GM21528 (cell line): Measurements from ENCODE around the gene SLC39A5.
A peak's percentile ranks its signal among the peaks of the same experiment; 100 is the strongest.
"Not testable (repeated sequence)": the region's sequence is repeated elsewhere in the genome, so short reads cannot be mapped to it uniquely, and the experiment has no call there.

ENCODE experiments used
- ATAC-seq: cut with Tn5 transposase; IDR thresholded peaks from one replicate; pipeline ENCODE4 v1.9.1; 2021; ENCODE audit warnings: mild to moderate bottlenecking, moderate library complexity; ENCODE audit not compliant: unreplicated experiment, low FRiP score

Gene SLC39A5

GRCh38 chr12:56229916-56230431 is at the start of gene SLC39A5:
Gene SLC39A5, plus strand, starts transcription at chr12:56230051. Its CDS starts 1,224 bp downstream, at chr12:56231275.
- ATAC-seq, result no peak

GRCh38 chr12:56186957-56187356 is 42.9 kb upstream of the SLC39A5 start:
- ATAC-seq, result no peak

GRCh38 chr12:56188131-56188777 is 41.6 kb upstream of the SLC39A5 start:
- ATAC-seq, result no peak

- peak; percentile 4 for ATAC-seq
These were observed 41.1 kb upstream of the SLC39A5 start for GRCh38 chr12:56188778-56189098.

GRCh38 chr12:56189099-56189917 is 40.5 kb upstream of the SLC39A5 start, which contains the start of gene SMARCC2:
Gene SMARCC2, minus strand, starts transcription at chr12:56189483. Its CDS starts 22 bp downstream, at chr12:56189461.
- ATAC-seq, result peak; percentile 74

- peak; percentile 43 for ATAC-seq
These were observed 39.7 kb upstream of the SLC39A5 start for GRCh38 chr12:56189918-56190694.

GRCh38 chr12:56190695-56191155 is 39.1 kb upstream of the SLC39A5 start:
- ATAC-seq, result no peak

- ATAC-seq, result no peak
These were observed 37.3 kb upstream of the SLC39A5 start for GRCh38 chr12:56192582-56192981.

- ATAC-seq, result no peak
These were observed 36.7 kb upstream of the SLC39A5 start for GRCh38 chr12:56193025-56193578.

GRCh38 chr12:56196818-56197550 is 32.9 kb upstream of the SLC39A5 start:
- ATAC-seq, result not testable (repeated sequence)

- ATAC-seq, result no peak
These were observed 31.8 kb upstream of the SLC39A5 start for GRCh38 chr12:56197921-56198635.

GRCh38 chr12:56198836-56199235 is 31.0 kb upstream of the SLC39A5 start:
- ATAC-seq, result no peak

GRCh38 chr12:56202366-56202765 is 27.5 kb upstream of the SLC39A5 start:
- no peak for ATAC-seq

GRCh38 chr12:56202838-56203237 is 27.0 kb upstream of the SLC39A5 start:
- no peak for ATAC-seq

- no peak for ATAC-seq
These were observed 25.6 kb upstream of the SLC39A5 start for GRCh38 chr12:56204275-56204674.

GRCh38 chr12:56205445-56205844 is 24.4 kb upstream of the SLC39A5 start:
- no peak for ATAC-seq

- no peak for ATAC-seq
These were observed 23.2 kb upstream of the SLC39A5 start for GRCh38 chr12:56206452-56207166.

- ATAC-seq, result no peak
These were observed 21.8 kb upstream of the SLC39A5 start for GRCh38 chr12:56208006-56208405.

- no peak for ATAC-seq
These were observed 17.5 kb upstream of the SLC39A5 start for GRCh38 chr12:56212361-56212760.
